Measurements from ENCODE around the gene HDAC3.

Gene HDAC3

GRCh38 chr5:141608557-141608956 is 28.1 kb downstream of the HDAC3 start:
- ChIA-PET POLR2A (no interaction called here), CTCF (interaction anchor here (1.3 to 15.0 kb wide), 3 partner anchors 11 to 288 kb away, joined by 3 to 259 read pairs (median 119); partner anchors contain the start of genes DIAPH1 and TAF7)
- TF ChIP-seq, protein P1, sequence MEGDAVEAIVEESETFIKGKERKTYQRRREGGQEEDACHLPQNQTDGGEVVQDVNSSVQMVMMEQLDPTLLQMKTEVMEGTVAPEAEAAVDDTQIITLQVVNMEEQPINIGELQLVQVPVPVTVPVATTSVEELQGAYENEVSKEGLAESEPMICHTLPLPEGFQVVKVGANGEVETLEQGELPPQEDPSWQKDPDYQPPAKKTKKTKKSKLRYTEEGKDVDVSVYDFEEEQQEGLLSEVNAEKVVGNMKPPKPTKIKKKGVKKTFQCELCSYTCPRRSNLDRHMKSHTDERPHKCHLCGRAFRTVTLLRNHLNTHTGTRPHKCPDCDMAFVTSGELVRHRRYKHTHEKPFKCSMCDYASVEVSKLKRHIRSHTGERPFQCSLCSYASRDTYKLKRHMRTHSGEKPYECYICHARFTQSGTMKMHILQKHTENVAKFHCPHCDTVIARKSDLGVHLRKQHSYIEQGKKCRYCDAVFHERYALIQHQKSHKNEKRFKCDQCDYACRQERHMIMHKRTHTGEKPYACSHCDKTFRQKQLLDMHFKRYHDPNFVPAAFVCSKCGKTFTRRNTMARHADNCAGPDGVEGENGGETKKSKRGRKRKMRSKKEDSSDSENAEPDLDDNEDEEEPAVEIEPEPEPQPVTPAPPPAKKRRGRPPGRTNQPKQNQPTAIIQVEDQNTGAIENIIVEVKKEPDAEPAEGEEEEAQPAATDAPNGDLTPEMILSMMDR (IDR thresholded peaks at IDR 0.05; ENCODE audit: insufficient read depth, low read length, missing control alignments) = no peak
- DNase-seq (ENCODE audit: low read depth, low spot score) = no peak
- no peak overlapping the region for H3K4me3 ChIP-seq (ENCODE audit: low read depth, low read length)

GRCh38 chr5:141608046-141608445 is 28.6 kb downstream of the HDAC3 start:
- no peak overlapping the region for H3K4me3 ChIP-seq (ENCODE audit: low read depth, low read length)
- POLR2A ChIA-PET = no interaction called here
- CTCF ChIA-PET = interaction anchor here (11.1 to 15.0 kb wide), 2 partner anchors 11 to 16 kb away, joined by 119 to 259 read pairs; partner anchors contain the start of gene DIAPH1
- TF ChIP-seq, protein P1 (IDR thresholded peaks at IDR 0.05; ENCODE audit: insufficient read depth, low read length, missing control alignments) = no peak
- no peak for DNase-seq (ENCODE audit: low read depth, low spot score)

GRCh38 chr5:141605523-141606277 is 30.9 kb downstream of the HDAC3 start:
- no peak for DNase-seq (ENCODE audit: low read depth, low spot score)
- H3K4me3 ChIP-seq (ENCODE audit: low read depth, low read length) = no peak overlapping the region
- POLR2A ChIA-PET = no interaction called here

GRCh38 chr5:141603923-141604717 is 32.5 kb downstream of the HDAC3 start:
- no peak overlapping the region for H3K4me3 ChIP-seq (ENCODE audit: low read depth, low read length)
- peak; percentile 73 for DNase-seq (ENCODE audit: low read depth, low spot score)
- TF ChIP-seq, protein P1 (IDR thresholded peaks at IDR 0.05; ENCODE audit: insufficient read depth, low read length, missing control alignments) = no peak
- ChIA-PET CTCF (interaction anchor here (0.8 to 15.0 kb wide), 7 partner anchors 12 to 187 kb away, joined by 3 to 259 read pairs (median 4); partner anchors contain the start of genes DIAPH1 and PCDHGB7), POLR2A (interaction anchor here (0.9 to 1.0 kb wide), 2 partner anchors 12 to 15 kb away, joined by 4 read pairs; partner anchors contain the start of gene DIAPH1)

More at GRCh38 chr5:141605523-141606277, 30.9 kb downstream of the HDAC3 start:
- TF ChIP-seq, protein P1 (IDR thresholded peaks at IDR 0.05; ENCODE audit: insufficient read depth, low read length, missing control alignments) = no peak
- CTCF ChIA-PET = interaction anchor here (1.0 to 15.0 kb wide), 4 partner anchors 9 to 41 kb away, joined by 3 to 259 read pairs (median 62); partner anchors contain the start of gene DIAPH1

DNA sequence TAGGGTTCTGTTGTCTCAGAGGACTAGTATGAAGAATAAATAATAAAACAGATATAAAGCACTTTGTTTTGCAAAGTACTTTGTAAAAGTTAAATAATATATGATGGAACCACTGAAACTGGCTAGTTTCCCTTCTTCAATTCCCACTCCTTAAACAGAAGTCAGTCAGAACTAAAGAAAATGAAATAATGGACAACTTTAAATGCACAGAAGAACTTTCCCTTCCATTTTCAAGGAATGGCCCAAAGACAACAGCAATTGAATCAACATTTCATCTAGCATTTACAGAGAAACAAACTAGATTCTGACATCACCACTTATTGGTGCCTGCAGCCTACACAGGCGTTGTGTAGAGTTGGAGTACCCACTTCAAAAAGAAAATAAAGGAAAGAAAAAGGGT is 34.0 kb downstream of the HDAC3 start:
- H3K4me3 ChIP-seq (ENCODE audit: low read depth, low read length) = no peak overlapping the region
- ChIA-PET CTCF (interaction anchor here (1.0 to 15.0 kb wide), 3 partner anchors 11 to 16 kb away, joined by 3 to 259 read pairs (median 119); partner anchors contain the start of gene DIAPH1), POLR2A (no interaction called here)
- no peak for DNase-seq (ENCODE audit: low read depth, low spot score)
- TF ChIP-seq, protein P1 (IDR thresholded peaks at IDR 0.05; ENCODE audit: insufficient read depth, low read length, missing control alignments) = no peak
